GM18499 (cell line): ENCODE data around the gene TPM2.

Experiments
- ATAC-seq: cut with Tn5 transposase; IDR thresholded peaks from one replicate; pipeline ENCODE4 v1.9.1; 2021; ENCODE audit warnings: moderate number of reproducible peaks; ENCODE audit not compliant: insufficient read depth, unreplicated experiment

TPM2 gene

GRCh38 chr9:35697486-35697885, 7.8 kb upstream of the TPM2 start:
- no peak for ATAC-seq

- peak; percentile 80 for ATAC-seq
Observed at GRCh38 chr9:35696520-35697215, 6.9 kb upstream of the TPM2 start.

DNA sequence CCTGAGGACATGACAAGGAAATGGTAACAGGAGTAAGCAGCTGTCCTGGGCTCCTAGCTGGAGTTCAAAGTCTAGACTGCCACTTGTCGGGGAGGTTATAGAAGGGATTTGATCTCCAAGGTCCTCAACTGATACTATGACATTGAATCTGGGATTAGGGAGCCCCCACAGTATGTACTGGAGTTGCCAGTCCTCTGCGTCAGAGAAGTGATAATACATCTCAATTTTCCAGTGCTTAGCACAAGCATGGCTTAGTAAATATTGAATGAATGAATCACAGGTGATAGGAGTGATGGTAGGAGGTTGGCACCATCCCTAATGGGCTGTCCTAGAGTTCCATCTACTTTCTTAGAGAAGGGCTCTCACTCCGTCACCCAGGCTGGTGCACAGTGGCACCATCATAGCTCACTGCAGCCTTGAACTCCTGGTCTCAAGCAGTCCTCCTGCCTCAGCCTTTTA, 6.2 kb upstream of the TPM2 start:
- ATAC-seq: no peak

GRCh38 chr9:35691757-35692301, 2.1 kb upstream of the TPM2 start:
- no peak for ATAC-seq

GRCh38 chr9:35691334-35691650, 1.6 kb upstream of the TPM2 start:
- no peak for ATAC-seq

- no peak for ATAC-seq
Observed at GRCh38 chr9:35690614-35691333, 1.0 kb upstream of the TPM2 start.

GRCh38 chr9:35690294-35690613, 529 bp upstream of the TPM2 start:
- no peak for ATAC-seq

GRCh38 chr9:35688558-35689541, 875 bp downstream of the TPM2 start:
- no peak for ATAC-seq

DNA sequence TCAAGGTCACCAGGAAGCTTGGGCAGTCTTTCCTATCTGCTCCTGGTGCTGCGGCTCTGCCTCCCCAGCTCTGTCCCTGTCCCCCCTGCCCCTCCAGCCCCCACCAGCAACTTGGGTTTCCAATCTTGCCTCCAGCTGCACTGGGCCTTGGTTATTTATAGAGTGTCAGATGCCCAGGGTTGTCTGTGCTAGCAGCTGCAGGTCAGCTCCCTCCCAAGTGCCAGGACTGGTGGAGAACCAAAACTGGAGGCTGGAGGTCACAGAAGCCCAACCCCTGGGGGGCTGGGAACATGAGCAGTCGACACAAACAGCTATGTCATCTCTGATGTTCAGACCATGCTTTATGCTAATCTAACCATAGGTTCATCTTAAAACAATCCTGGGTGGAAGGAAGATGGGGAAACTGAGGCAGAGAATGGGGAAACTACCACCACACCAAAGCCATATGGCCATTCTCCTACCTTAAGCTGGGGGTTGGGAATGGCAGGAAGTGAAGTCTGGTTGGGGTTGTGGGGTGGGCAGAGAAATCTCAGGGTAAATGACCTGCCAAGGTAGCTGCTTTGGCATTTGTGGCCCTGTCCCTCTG, 1.7 kb downstream of the TPM2 start:
- no peak for ATAC-seq

DNA sequence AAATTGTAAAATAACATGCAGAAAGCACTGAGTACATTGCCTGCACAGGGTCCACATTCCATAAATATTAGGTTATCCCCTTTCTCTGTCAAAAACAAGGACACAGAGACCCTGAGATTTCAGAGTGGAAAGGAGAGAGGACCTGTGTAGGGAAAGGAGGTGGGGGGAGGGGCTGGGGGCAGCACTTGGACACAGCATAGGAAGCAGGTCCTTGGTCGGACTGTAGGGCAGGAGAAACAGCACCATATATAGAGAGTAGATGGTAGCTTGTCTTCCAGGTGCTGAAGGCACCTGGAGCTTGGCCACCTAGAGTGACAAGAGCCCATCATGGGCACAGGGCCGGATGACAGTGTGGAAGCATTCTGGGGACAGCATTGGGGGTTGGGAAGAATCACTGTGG, 2.4 kb downstream of the TPM2 start:
- no peak for ATAC-seq

GRCh38 chr9:35686222-35687203, 3.2 kb downstream of the TPM2 start:
- no peak for ATAC-seq

DNA sequence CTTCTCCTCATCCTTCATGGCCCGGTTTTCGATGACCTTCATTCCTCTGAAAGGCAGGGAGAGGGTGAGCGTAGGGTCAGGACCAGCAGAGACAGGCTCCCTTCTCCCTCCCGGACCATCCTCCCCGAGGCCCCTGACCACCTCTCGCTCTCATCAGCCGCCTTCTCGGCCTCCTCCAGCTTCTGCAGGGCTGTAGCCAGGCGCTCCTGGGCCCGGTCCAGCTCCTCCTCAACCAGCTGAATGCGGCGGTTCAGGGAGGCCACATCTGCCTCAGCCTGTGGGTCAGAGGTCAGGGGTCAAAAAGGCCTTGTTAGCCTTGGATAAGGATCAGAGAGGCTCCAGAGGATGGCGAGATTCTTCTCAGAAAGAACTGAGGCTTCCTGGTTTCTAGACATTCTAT, 4.2 kb downstream of the TPM2 start:
- no peak for ATAC-seq

DNA sequence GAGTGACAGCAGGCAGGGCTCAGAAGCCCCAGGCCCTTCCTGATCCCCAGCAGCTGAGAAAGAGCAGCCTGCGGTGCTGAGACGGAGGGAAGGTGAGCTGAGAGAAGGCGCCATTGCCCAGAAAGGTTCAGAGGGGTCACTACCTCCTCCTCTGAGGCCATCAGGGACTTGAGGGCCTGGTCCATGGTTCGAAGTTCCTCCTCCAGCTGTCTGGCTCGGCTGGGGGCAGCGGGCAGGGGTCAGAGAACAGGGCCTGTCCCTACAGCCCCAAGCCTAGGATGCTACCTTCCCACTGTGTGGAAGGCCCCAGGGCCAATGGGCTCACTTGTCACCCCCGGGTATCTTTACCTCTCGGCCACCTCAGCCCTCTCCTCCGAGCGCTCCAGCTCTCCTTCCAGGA, 4.8 kb downstream of the TPM2 start:
- ATAC-seq: no peak

DNA sequence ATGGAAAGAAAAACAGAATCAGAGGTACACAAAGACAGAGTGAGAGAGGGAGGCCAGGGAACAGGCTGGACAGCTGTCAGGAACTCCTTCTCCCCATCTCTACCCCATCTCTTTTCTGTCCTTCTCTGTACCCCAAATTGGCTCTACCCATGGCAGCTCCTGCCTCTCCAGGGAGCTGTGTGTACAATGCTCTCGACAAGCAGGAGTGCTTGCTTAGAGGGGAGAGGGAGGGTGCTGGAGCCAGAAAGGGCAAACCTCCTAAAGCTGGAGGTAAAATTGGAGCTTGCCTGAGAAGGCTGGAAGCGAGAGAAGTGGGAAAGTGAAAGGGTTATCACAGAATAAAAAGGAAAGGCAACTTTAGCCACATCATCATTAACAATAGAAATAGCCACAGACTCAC, 6.4 kb downstream of the TPM2 start:
- ATAC-seq: no peak

DNA sequence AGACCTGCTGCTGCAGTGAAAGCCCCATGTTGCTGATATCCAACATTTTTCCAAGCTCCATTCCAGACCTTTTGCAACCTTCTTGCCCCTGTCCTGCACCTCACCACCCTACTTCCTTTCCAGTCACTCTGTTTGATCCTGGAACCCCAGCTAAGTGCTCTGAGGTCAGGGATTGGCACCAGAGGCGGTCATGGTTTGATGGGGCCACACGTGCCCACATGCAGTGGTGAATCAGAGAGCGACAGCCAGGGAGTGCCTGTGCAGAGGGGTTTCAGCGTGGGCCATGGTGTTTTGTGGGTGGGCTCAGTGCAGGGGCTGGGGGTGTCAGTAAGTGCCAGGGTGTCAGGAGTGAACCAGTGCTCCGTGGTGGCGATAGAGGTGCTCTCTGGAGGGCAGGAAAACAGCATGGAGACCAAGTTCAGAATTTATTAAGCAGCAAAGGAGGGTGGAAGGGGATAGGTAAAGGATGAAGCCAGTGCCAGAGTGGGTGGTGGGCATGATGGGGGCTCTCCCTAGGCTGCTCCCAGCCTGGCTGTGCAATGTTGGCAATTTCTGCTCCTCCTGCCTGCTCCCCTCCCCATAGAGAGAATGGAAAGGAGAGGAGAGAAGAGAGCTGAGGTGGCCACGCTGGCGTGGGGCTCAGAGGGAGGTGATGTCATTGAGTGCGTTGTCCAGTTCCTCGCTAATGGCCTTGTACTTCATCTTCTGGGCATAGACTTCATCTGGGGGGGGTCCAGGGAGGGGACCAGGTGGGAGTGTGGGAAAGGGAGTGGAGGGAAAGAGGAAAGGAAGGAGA, 7.0 kb downstream of the TPM2 start:
- no peak for ATAC-seq

- ATAC-seq: no peak
Observed at GRCh38 chr9:35682051-35682450, 7.7 kb downstream of the TPM2 start.

DNA sequence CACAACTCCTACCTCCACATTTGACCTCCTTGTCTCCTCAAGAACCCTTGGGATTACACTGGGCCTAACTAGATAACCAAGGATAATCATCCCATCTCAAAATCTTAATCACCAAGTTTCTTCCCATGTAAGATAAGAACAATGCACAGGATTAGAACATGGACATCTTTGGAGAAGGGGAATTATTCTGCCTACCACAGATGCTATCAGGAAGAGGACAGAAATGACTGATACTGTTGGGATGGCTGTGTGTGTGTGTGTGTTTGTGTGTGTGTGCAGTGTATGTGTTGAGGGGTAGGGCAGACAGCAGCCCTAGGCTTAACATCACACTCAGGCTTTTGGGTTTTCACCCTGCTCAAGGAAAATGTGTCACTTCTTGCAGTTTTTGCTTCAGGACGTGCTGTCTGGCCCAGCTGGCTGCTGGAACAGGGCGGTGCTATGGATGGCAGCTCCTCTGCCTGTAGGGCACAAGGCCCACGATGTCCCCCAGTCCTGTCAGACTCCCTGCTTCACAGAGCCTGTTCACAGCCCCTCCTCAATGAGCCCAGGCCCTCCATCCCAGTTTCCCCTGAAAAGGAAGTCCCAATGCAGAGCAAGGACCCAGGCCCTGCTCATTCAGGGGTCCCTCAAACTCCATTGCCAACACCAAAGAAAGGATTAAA, 8.3 kb downstream of the TPM2 start:
- no peak for ATAC-seq
